ENCODE data around the gene TNFAIP2.

Gene TNFAIP2

GRCh38 chr14:103095210-103095778 lies 28.0 kb upstream of the TNFAIP2 start:
- no peak overlapping the region for H3K4me3 ChIP-seq (replicated peaks; ENCODE audit: low read depth, low read length)
- no peak for TF ChIP-seq CTCF (IDR thresholded peaks at IDR 0.05; ENCODE audit: low read length, missing control alignments)
- DNase-seq (ENCODE audit: low read depth) = no peak

GRCh38 chr14:103096387-103096786 lies 26.9 kb upstream of the TNFAIP2 start:
- no peak for TF ChIP-seq CTCF (IDR thresholded peaks at IDR 0.05; ENCODE audit: low read length, missing control alignments)
- H3K4me3 ChIP-seq (replicated peaks; ENCODE audit: low read depth, low read length) = no peak overlapping the region
- DNase-seq (ENCODE audit: low read depth) = no peak

DNA sequence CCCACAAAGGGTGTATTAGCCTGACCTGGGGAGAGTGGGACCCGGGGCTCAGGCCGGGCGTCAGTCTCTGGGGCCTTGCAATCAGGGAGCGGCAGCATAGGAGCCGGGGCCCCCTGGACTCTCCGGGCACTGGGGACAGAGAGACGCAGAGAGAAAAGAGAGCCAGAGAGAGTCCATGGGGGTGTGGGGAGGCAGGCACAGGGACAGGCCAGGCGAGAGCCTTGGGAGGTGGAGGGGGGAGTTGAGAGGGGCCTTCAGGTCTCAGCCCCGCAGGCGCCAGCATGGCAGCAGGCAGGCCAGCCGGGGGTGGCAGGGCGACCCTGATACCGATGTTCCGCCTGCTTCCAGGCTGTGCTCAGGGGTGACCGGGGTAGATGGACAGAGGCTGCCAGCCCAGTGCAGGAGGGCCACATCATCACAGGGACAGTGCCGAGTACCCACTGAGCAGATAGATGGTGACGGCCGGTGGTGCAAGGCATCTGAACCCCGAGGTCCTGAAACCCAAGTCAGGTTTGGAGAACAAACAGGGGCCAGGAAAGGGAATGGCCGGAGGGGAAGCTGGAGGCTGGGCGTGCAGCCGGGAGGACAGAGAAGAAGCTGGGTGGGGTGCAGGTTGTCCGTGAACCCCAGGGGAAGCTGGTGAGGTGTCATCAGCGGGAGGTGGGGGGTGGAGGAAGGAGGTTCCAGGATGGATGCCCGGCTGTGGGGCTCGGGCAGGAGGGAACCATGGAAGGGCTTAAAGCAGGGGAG lies 25.8 kb upstream of the TNFAIP2 start:
- no peak overlapping the region for H3K4me3 ChIP-seq (replicated peaks; ENCODE audit: low read depth, low read length)
- DNase-seq (ENCODE audit: low read depth) = no peak
- TF ChIP-seq CTCF (IDR thresholded peaks at IDR 0.05; ENCODE audit: low read length, missing control alignments) = no peak

DNA sequence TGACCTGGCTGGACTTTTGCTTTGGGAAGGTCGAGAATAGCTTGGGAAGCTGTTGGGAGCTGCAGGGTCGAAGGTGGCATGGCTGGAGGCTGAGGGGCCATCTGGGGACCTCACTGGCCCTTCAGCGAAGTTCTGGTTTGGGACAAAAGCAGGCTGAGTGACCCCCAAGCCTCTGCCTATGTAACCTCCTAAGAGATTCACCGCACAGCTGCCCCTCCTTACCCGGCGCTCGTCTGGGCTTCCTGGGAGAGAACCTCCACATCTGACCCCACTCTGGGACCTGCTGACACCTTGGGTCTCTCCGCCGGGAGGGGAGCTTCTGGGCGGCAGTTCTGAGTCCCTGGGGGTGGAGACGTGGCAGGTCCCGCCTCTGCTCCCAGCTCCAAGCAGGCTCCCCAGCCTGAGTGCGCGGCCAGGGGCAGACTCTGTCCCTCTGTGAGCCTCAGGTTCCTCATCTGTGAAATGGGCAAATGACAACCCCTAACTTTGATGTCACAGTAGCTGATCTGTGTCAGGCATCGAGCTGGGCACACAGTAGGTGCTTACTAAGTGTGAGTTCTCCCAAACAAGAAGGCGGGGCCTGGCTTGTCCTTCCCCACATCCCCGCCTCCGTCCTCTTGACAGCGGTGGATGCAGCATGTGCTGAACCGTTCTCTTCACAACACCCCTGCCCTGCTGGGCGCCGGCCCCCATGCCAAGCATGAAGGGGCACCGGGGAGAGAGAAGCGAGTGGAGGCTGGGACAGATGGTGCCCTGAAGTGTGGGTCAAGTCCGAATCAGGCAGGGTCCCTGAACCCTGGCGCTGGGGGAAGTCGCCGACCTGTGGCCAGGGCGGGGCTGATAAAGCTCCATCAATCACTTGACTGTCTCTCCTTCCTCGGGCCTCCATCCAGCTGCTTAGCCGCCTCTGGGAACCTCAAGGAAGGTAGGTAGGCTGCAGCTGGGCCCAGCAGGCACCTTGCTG lies 25.0 kb upstream of the TNFAIP2 start:
- no peak for TF ChIP-seq CTCF (IDR thresholded peaks at IDR 0.05; ENCODE audit: low read length, missing control alignments)
- DNase-seq (ENCODE audit: low read depth) = no peak

DNA sequence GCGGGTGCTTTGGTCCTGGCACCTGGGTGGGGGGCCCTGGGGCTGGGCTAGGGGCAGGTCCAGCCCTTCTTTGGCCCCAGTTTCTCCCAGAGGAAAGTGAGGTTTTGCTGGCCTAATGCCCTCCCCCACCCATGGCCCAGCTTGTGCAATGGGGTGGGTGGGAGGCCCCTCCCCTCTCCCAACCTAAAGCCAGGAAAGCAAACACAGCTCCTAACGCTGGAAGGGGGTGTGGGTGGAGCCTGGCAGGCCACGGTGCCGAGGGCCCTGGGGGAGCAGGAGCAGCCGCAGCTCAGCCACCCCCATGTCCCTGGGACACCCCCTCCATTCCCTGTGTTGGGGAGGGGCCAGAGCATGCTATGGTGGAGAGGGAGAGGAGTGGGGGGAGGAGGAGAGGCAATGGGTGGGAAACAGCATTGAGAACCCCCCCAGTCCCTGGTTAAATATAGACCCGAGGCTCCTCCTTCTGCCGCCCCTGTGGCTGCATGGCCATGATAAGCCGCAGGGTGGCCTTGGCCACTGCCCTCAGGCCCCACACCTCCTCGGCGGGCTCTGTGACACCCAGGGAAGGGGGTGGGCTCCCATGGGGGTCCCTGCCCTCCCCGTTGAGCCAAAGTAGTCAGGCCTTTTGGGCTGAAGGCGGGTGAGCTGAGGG lies 24.1 kb upstream of the TNFAIP2 start:
- DNase-seq (ENCODE audit: low read depth) = no peak
- no peak for TF ChIP-seq CTCF (IDR thresholded peaks at IDR 0.05; ENCODE audit: low read length, missing control alignments)

More for the DNA sequence above, 25.0 kb upstream of the TNFAIP2 start:
- no peak overlapping the region for H3K4me3 ChIP-seq (replicated peaks; ENCODE audit: low read depth, low read length)

DNA sequence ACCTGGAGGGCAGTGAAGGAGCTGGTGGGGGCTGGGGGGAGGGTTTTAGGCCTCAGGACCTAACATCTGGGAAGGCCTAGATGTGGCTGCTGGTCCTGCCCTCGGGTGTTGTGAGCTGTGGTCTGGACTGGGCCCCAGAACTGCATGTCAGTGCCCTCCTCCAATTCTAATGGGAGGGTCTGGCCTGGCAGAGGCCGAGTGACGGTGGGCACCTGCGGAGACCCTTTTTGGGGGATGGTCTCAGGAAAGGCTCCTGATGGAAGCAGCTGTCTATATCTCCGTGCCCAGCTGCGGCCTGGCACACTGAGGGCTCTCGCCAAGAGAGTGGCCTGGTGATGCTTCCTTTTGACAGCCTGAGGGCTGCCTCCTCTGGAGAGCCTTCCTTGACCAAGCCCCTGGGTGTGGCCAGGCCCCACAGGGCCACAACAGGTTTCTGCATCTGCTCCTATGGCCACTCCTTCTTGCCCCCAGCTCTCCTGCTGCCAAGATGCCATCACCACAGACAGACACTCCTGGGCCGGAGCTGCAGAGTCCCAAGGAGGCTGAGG lies 23.5 kb upstream of the TNFAIP2 start:
- no peak for TF ChIP-seq CTCF (IDR thresholded peaks at IDR 0.05; ENCODE audit: low read length, missing control alignments)
- no peak overlapping the region for H3K4me3 ChIP-seq (replicated peaks; ENCODE audit: low read depth, low read length)
- no peak for DNase-seq (ENCODE audit: low read depth)

More for the DNA sequence above, 24.1 kb upstream of the TNFAIP2 start:
- no peak overlapping the region for H3K4me3 ChIP-seq (replicated peaks; ENCODE audit: low read depth, low read length)
